HUDEP-2 (cell line): ENCODE results near the gene SAP30L.

Experiments
- DNase-seq, 76 experiments: peaks; one replicate each; lab custom pipeline; 2025; ENCODE audit not compliant: unreplicated experiment in 76 of 76; lab: John Stamatoyannopoulos, UW

SAP30L gene

DNA sequence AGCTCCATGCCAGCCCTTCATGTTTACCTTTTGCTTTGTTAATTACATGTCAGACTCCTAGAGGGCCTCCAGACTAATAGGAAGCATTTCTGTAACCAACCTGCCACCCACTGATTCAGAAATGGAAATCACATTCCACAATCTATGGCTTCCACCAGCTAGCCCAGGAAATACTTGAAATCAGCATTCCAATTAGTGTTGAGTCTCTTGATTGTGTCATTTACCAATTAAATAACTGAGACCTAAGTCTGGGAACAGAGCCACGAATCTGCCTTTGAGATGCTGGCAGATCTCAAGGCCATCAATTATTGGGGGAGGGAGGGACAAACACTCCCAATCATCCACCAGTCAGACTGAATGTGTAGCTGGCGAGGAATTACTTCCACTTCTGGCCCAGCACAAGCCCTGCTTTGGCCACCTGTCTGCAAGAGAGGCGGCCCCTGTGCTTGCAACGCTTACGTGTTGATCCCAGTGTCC lies 27.4 kb upstream of the SAP30L start:
- no peak for DNase-seq

DNA sequence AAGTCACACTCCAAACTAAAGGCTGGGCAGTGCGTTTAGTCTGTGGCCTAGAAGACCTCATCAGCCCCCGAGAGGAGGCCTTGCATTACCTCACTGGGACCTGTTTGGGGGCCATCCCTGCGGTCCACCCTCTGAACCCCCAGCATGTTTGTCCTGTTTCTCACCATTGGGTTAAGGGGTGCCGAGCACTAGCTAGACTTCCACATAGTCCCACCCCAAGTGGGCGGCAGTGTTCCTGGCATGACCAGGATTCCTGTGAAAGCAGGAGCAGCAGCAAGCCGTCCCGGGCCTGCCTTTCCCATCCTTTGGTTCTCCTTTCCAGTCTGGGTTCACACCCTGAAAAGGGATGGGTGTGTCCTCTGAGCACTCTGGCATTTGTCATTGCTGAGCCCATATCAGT lies 26.6 kb upstream of the SAP30L start:
- DNase-seq, result peak in 4 of 76 experiments; percentile 3 to 19 (median 8)

DNA sequence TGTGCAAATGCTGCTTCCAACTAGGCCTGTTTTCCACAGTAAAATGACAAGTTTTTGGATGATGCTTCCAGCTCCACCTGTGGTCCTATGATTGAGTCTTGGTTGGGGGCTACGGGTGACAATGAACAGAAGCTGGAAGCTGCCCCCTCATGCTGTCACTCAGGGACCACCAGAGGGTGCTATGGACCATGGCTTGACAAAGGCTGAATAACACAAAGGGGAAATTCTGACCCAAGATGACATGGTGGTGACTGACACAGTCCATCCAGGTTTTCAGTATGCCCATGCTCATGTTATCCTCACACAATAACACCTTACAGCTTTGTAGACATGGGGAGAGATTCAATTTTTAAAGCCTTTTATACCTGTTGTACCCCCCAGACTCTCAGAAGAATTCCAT lies 23.9 kb upstream of the SAP30L start:
- DNase-seq, result peak in 7 of 76 experiments; percentile 2 to 30 (median 9)

DNA sequence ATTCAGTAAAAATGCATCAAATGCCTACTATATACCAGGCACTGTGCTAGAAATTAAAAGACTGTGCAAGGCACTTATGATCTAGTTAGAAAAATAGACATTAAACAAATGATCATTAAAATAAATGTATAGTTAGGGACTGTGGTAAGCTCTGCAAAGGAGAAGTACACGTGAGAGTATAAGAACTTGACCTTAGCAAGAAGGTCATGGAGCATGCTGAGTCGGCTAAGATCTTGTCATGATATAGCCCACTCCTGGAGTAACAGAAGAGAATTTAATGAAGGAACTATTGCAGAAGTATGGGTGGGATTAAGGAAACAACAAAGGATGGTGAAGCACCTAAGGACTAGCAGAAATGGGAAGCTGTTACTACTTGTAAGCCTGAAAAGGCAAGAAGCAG lies 23.5 kb upstream of the SAP30L start:
- DNase-seq, result no peak

DNA sequence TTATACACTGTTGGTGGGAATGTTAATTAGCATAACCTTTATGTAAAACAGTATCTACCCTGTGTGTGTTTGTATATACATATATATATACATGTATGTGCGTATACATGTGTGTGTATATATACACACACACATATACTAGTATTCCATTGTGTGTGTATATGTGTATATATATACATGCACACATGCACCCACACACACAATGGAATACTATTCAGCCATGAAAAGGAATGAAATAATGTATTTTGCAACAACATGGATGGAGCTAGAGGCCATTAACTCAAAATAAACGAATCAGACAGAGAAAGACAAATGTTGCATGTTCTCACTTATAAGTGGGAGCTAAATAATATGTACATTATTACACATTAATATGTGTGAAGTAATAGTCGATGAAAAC lies 17.6 kb upstream of the SAP30L start:
- DNase-seq, result no peak

DNA sequence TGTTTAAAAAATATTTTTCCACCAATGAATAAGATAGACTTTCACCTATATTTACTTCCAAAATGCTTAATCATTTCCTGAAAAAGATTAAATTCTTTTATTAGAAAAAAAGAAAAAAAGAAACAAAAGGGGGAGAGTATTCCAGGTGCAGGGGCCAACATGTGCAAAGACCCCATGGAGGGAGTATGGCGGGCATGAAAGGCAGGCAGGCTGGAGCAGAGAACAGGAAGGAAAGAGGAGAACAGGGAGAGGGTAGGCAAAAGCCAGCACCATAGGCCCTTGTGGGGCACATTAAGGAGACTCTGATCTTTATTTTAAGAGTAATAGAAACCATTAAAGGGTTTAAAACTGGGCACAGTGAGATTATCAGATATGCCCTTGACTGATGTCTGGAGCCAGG lies 16.5 kb upstream of the SAP30L start:
- no peak for DNase-seq

DNA sequence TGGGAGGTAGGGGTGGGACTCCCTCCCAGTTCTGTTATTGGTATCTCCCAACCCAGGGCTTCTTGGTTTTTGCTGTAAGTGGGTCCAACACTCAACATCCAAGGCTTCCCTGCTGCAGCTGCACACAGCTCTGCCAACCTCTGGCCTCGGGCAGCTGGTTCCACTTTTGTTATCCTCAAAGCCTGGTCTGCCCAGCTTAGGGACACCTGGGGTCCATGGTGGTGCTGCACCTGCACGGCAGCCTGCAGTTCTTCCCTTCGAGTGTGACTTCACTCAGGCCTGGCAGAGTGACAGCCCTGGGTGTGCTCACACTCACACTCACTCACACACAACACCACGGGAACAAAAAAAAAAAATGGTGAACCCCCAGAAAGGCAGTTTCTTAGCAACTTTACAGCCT lies 15.3 kb upstream of the SAP30L start:
- no peak for DNase-seq

DNA sequence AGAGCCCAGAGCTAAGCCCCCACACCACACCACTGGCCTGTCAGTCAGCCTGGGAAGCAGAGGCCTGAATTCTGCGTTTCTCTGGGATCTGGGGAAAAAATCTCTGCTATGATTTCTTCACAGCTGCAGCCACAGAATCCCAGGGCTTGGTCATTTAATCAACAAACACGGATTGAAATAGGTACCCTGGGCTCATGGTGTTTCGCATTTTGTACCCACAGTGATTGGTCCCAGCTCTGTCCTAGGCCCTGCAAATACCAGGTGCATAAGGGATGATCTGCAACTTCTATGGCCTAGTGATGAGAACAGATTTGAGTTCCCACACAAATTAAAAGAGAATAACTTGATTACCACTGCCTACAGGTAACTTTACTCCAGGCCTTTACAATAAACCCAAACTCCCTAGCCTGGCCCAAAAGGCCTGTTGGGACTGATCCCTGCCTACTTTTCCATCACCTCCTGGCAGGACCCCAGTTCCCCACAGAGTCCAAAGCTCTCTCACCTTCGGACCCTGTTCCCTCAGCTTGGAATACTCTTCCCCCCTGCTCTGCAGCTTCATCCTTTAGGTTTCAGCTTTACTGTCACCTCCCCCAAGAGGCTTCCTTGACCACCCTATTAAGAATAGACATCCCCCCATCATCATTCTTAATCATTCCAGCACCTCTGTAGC lies 14.7 kb upstream of the SAP30L start:
- DNase-seq, result no peak

DNA sequence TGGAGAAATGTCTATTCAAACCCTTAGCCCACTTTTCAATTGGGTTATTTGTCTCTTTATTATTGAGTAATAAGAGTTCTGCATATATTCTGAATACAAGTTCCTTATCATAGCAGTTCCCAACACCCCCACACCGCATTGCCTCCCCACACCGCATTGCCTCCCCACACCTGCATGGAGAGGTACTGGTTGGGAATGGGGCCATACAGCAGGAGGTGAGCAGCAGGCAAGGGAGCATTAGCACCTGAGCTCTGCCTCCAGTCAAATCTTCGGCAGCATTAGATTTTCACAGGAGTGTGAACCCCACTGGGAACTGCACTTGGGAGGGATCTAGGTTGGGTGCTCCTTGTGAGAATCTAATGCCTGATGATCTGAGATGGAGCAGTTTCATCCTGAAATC lies 10.6 kb upstream of the SAP30L start:
- DNase-seq, result no peak

DNA sequence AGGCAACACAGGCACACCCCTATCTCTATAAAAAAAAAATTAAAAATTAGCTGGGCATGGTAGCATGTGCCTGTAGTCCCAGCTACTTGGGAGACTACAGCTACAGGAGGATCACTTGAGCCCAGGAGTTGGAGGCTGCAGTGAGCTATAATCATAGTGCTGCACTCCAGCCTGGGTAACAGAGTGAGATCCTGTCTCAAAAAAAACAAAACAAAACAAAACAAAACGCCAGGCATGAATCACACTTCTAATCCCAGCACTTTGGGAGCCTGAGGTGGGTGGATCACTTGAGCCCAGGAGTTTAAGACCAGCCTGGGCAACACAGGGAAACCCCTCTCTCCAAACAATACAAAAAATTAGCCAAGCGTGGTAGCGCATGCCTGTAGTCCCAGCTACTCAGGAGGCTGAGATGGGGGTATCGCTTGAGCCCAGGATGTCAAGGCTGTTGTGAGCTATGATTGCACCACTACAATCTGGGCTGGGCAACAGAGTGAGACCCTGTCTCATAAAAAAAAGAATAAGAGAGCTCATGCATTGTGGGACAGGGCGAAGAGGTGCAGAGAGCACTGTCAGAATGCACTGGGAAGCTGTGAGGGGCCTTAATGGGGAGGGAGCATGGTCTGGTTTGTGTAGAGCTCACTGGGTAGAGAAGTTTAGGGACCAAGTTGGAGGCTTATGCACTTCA lies 8.4 kb upstream of the SAP30L start:
- DNase-seq, result no peak

DNA sequence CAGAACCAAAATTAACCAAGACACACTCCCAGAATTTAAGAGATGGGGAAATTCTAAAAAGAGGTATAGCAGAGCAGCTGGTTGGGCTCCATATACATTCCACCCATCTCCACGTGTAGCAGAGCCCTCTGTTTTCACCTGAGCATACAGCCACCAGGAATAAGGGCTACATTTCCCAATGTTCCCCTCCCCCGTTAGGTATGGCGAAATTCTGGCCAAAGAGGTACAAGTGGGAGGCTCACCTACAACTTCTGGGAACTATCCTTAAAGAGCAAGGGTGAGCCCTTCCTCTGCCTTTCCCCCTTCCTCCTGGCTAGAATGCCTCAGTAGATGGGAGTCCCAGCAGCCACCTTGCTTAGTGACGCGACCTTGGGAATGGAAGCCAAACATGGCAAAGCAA lies 5.3 kb upstream of the SAP30L start:
- no peak for DNase-seq

DNA sequence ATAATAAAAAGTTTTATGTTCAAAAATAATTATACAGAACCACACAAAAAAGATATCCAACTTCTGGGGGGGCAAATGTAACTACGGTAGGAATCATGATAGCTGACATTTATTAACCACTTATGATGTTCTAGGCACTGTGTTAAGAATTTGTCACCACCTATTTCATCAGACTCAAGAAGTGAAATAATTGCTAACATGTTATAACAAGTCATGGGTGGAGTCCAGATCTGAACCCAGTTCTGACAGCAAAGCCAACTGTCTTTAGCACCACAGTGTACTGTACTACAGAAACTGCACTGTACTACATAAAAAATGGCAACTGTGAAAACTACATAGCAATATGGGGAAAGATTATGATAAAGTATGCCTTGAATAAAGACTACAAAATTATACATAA lies 3.0 kb upstream of the SAP30L start:
- DNase-seq, result no peak

DNA sequence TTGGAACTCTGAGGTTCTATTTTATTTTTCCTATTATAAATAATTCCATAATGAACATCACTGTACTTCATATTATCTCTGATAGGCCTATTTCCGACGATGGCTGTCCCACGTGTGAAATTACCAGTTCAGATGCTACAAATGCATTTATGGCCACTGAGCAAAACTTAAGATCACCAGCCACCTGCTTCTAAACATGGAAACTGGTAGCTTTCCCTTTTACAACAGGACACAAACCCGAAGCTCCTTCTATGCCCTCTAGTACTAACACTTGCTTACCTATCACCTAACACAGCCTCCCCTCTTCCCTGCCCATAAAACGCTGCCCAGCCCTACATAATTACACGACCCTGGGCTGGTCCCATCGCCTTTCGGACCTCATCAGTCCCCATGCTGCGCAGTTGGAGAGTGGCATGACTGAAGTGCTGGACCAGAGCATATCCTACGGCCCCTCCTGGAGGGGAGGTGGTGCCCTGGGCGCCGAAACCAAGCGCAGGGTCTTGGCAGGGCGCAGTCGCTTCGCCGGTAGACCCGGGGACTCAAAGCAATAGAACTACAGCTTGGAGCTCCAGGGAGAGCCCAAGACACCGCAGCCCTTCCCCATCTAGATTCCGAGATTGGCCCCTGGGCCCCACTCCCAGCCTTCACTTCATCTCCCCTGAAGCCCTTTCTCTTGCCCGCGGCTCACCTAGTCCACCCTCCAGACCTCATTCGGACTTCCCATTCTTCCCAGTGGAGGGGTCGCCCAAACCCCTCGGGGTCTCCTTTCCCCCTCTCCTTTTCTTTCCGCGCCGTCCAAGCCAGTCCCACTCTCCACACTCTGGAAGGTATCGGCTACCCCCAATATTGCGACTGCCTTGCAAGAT lies 1.0 kb upstream of the SAP30L start:
- peak in 9 of 76 experiments; percentile 2 to 33 (median 8) for DNase-seq

DNA sequence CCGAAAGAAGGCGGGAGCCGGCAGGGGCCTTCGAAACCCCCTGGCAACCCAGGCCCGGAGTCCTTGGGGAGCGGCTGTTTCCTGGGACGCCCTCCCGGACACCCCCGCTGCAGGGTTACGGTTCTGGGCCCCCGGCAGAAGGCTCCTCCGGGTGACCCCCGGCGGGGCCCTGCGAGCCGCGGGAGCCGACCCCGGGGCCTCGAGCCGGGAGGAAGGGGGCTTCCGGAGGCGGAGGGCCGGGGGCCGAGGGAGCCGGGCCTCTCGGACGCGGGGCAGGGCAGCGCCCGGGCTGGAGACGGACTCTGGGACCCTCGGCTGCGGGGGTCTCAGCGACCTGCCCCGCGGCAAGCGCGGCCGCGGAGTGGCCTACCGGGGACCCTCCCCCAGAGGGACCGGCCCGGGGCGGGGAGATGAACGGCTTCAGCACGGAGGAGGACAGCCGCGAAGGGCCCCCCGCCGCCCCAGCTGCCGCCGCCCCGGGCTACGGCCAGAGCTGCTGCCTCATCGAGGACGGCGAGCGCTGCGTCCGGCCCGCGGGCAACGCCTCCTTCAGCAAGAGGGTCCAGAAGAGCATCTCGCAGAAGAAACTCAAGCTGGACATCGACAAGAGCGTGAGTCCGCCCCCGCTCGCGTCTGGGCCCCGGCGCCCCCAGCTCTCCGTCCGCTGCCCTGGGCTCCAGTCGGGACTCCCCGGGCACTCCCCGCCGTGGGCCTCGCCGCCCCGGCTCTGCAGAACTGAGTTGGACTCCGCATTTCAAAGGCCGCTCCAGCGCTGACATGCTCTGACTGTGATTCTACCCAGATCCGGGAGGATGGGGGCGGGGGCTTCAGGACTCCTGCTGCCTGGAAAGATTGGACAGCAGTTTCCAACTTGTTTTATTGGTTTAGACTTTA lies 645 bp downstream of the SAP30L start:
- DNase-seq, result peak in 11 of 76 experiments; percentile 3 to 33 (median 11)

DNA sequence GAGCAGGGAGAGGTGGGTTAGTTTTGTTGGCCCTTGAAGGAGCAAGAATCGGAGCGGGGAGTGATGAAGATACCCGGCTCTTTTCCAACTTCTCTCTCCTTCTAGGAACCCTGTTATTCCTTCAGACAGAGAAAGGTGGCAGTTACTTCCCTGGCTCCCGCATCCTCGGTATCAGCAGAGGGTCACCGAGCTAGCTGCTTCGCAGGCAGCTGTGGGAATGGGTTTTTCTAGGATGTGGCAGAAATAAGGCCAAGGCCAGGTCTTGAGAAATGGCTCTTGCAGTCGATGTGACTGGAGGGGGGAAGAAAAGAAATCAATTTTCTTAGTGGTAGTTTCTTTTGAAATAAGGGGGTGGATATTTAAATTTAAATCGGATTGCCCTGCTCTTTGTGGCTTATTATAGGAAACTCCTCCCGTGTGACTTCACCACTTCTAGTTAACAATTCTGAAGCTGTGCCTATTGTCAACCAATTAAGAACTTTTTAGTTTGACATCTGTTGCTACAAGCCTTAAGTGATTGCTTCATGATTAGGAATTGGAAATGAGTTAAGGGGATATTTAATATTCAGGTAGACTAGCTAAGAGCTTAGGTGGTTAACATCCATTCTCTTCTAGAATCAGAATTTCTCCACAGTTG lies 1.4 kb downstream of the SAP30L start:
- DNase-seq, result no peak

DNA sequence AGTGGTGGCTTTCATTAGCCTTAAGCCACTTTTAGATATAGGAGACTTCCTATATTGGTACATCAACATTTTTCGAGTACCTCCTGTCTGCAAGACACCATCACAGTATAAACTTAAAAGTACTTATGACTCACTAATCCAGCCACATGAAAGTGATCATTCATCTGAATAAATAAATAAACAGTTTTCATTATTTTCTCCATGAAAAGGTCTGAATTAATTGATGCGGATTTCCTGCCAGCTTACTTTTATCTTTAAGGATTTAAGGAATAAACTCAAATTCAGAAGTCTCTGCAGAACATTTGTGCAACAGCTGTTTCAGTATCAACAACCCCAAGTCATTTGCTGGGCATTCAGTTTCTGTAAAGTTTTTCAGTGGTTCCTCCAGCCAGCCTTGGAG lies 4.0 kb downstream of the SAP30L start:
- DNase-seq, result no peak

DNA sequence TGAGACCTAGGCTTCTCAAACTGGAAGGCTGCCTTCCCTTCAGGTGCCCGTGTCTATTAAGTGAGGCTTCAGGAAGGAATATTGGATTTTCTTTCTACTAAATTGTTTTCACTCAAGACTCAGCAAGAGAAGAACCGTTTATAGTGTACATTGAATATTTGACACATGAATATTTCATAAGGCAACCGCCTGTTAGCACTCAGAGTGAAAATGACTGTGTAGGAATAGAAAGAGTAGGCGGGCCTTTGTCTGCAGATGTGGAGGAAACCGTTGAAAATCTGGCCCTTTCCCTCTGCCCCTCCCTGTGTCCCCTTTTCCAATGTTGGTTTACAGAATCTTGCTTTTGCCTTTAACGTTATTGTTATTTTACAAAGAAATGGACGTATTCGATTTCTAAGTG lies 6.2 kb downstream of the SAP30L start:
- no peak for DNase-seq

DNA sequence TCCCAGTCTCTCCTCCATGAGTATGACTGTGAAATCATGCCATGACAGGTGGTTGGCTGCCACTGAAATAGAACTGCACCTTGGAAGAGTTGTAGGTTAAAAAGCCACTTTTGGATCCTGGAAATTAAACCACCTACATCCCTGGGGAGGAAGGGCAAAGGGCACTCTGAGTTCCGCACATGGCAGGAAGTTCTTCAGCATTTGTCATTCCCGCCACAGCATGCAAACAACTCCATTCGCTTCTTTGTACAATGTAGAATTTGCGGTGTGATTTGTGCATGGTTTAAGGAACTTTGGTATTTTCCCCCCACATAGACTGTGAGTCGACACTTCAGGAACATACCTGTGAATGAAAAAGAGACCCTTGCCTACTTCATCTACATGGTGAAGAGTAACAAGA lies 9.8 kb downstream of the SAP30L start:
- DNase-seq, result no peak

DNA sequence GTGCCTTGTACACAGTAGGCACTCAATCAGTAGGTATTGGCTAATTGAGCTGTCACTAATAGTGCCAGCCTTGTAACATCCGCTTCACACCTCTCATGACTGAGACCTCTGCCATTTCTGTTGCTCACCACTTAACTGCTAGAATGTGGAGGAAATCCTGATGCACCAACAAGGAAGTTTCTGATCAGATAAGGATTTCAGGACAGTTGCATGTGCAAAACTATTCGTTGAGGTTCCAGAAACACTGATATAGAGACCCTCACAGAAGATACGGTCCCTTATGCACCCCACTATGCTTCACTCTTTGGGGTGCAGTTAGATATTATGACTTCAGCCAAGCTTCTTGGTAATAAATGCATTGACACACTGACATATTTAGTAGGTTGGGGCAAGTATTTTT lies 10.7 kb downstream of the SAP30L start:
- DNase-seq, result no peak

DNA sequence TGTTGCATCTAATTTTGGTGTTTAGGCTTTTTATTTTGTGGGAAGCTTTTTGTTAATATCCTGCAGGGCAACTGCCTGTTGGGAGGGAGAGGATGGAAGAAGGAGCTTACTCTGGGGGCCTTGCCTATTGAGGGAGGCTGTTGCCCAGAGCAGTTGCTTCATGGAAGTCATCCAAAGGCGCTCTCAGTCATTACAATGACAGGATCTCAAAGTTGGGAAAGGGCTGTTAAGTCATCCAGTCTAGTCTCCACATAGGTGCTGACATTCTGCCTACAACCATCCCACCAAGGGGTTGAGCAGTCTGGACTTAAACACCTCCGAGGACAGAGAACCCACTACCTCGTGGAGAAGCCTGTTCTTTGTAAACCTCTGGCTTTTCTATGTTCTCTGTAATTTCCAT lies 13.2 kb downstream of the SAP30L start:
- no peak for DNase-seq
